OCI-LY1 (cell line): Measurements from ENCODE around the gene EIF4EBP3.

Experiments used
- CTCF ChIP-seq: fragments of 200-600 bp; sonication (generic), shearing (Covaris generic); IDR thresholded peaks from 2 replicates; pipeline ENCODE4 v1.5.1; 2017; ENCODE audit warnings: mild to moderate bottlenecking, antibody characterized with exemption, low read length, moderate library complexity, mixed read lengths
- EZH2 ChIP-seq: fragments of 200-600 bp; sonication (generic), shearing (Covaris generic); IDR thresholded peaks from 2 replicates; pipeline ENCODE4 v1.8.0; 2017; ENCODE audit warnings: borderline replicate concordance, mixed run types, mild to moderate bottlenecking, antibody characterized with exemption, low read length, moderate library complexity, mixed read lengths

- no peak for TF ChIP-seq EZH2
- TF ChIP-seq CTCF, result no peak
These were observed 3.0 kb downstream of the EIF4EBP3 start for GRCh38 chr5:140550147-140551079.
